Parathyroid adenoma (tissue), 2 donors: ENCODE results near the gene RRBP1.

Experiments used
- H2AFZ ChIP-seq: fragments of 300-600 bp; sonication (generic); one replicate; pipeline ENCODE4 v1.7.0; 2017; ENCODE audit warnings: antibody characterized with exemption, mild to moderate bottlenecking
- H3K27ac ChIP-seq: fragments of 300-600 bp; sonication (generic); one replicate; pipeline ENCODE4 v1.7.0; 2017
- H3K27me3 ChIP-seq: fragments of 300-600 bp; sonication (generic); one replicate; pipeline ENCODE4 v1.7.0; 2017; ENCODE audit warnings: low read length; ENCODE audit not compliant: control insufficient read depth, insufficient read depth
- H3K36me3 ChIP-seq: fragments of 300-600 bp; sonication (generic); one replicate; pipeline ENCODE4 v1.7.0; 2017; ENCODE audit warnings: low read length; ENCODE audit not compliant: control insufficient read depth, insufficient read depth
- H3K4me1 ChIP-seq: fragments of 300-600 bp; sonication (generic); one replicate; pipeline ENCODE4 v1.7.0; 2017; ENCODE audit warnings: control low read depth
- H3K4me2 ChIP-seq: fragments of 300-600 bp; sonication (generic); one replicate; pipeline ENCODE4 v1.7.0; 2017; ENCODE audit warnings: low read length
- H3K4me3 ChIP-seq: fragments of 300-600 bp; sonication (generic); one replicate; pipeline ENCODE4 v1.7.0; 2017; ENCODE audit warnings: low read depth, low read length
- H3K79me2 ChIP-seq: fragments of 300-600 bp; sonication (generic); one replicate; pipeline ENCODE4 v1.7.0; 2017; ENCODE audit warnings: control low read depth
- H3K9ac ChIP-seq: fragments of 300-600 bp; sonication (generic); one replicate; pipeline ENCODE4 v1.7.0; 2017; ENCODE audit warnings: mild to moderate bottlenecking
- H3K9me3 ChIP-seq: fragments of 300-600 bp; sonication (generic); one replicate; pipeline ENCODE4 v1.7.0; 2017; ENCODE audit warnings: low read length; ENCODE audit not compliant: control insufficient read depth
- CTCF ChIP-seq: fragments of 300-600 bp; sonication (generic); IDR thresholded peaks from one replicate; pipeline ENCODE4 v1.7.0; 2017; ENCODE audit warnings: antibody characterized with exemption, mild to moderate bottlenecking
- donor health status: primary hyperparathyroidism.

RRBP1 gene

GRCh38 chr20:17721802-17722486, 39.9 kb upstream of the RRBP1 start:
- no peak overlapping the region for H2AFZ ChIP-seq
- no peaks in the 10 kb centered on the region for H3K9me3 ChIP-seq
- H3K4me3 ChIP-seq: no peak overlapping the region
- no peak overlapping the region for H3K4me2 ChIP-seq
- no peak overlapping the region for H3K27ac ChIP-seq
- H3K36me3 ChIP-seq: no peaks in the 10 kb centered on the region
- H3K79me2 ChIP-seq: no peaks in the 10 kb centered on the region
- no peaks in the 10 kb centered on the region for H3K4me1 ChIP-seq
- TF ChIP-seq CTCF: no peak
- no peaks in the 10 kb centered on the region for H3K27me3 ChIP-seq
- no peak overlapping the region for H3K9ac ChIP-seq

GRCh38 chr20:17720755-17721154, 38.7 kb upstream of the RRBP1 start:
- no peak overlapping the region for H3K9ac ChIP-seq
- no peak overlapping the region for H3K4me3 ChIP-seq
- TF ChIP-seq CTCF: no peak
- no peak overlapping the region for H3K27ac ChIP-seq
- no peaks in the 10 kb centered on the region for H3K36me3 ChIP-seq
- H2AFZ ChIP-seq: no peak overlapping the region
- no peak overlapping the region for H3K4me2 ChIP-seq
- H3K79me2 ChIP-seq: no peaks in the 10 kb centered on the region
- H3K9me3 ChIP-seq: no peaks in the 10 kb centered on the region
- no peaks in the 10 kb centered on the region for H3K27me3 ChIP-seq
- no peaks in the 10 kb centered on the region for H3K4me1 ChIP-seq

GRCh38 chr20:17716331-17716730, 34.3 kb upstream of the RRBP1 start:
- H3K79me2 ChIP-seq: no peaks in the 10 kb centered on the region

GRCh38 chr20:17715075-17715474, 33.0 kb upstream of the RRBP1 start:
- no peak overlapping the region for H3K4me2 ChIP-seq
- no peaks in the 10 kb centered on the region for H3K9me3 ChIP-seq
- peak overlapping the region; percentile 11 for H2AFZ ChIP-seq
- H3K79me2 ChIP-seq: no peaks in the 10 kb centered on the region
- no peak overlapping the region for H3K9ac ChIP-seq
- no peak for TF ChIP-seq CTCF
- no peaks in the 10 kb centered on the region for H3K27me3 ChIP-seq
- H3K36me3 ChIP-seq: no peaks in the 10 kb centered on the region
- no peak overlapping the region for H3K4me3 ChIP-seq
- peaks cover 9% of the 10 kb centered on the region for H3K4me1 ChIP-seq
- peak overlapping the region; percentile 19 for H3K27ac ChIP-seq

More at GRCh38 chr20:17716331-17716730, 34.3 kb upstream of the RRBP1 start:
- H3K9ac ChIP-seq: no peak overlapping the region
- no peaks in the 10 kb centered on the region for H3K9me3 ChIP-seq
- no peak overlapping the region for H3K4me2 ChIP-seq
- H2AFZ ChIP-seq: no peak overlapping the region
- H3K4me3 ChIP-seq: no peak overlapping the region
- H3K4me1 ChIP-seq: peaks cover 9% of the 10 kb centered on the region
- no peaks in the 10 kb centered on the region for H3K27me3 ChIP-seq
- no peaks in the 10 kb centered on the region for H3K36me3 ChIP-seq
- H3K27ac ChIP-seq: no peak overlapping the region
- no peak for TF ChIP-seq CTCF

GRCh38 chr20:17714597-17714996, 32.6 kb upstream of the RRBP1 start:
- no peaks in the 10 kb centered on the region for H3K9me3 ChIP-seq
- H3K27ac ChIP-seq: no peak overlapping the region
- no peak overlapping the region for H3K4me3 ChIP-seq
- no peak overlapping the region for H3K9ac ChIP-seq
- no peak for TF ChIP-seq CTCF
- no peaks in the 10 kb centered on the region for H3K79me2 ChIP-seq
- H3K4me1 ChIP-seq: peaks cover 9% of the 10 kb centered on the region
- H3K36me3 ChIP-seq: no peaks in the 10 kb centered on the region
- peak overlapping the region; percentile 11 for H2AFZ ChIP-seq
- H3K4me2 ChIP-seq: no peak overlapping the region
- no peaks in the 10 kb centered on the region for H3K27me3 ChIP-seq
